HepG2 (cell line): ENCODE measurements around the gene TRAK1. TPM values are rescaled to one million over a fixed set of nuclear protein-coding genes. Genes with fewer than 3 reads are reported as not detected.

Experiments used
- ATAC-seq: fragments of 200-7000 bp; cut with Tn5 transposase; 3 replicates; pipeline ENCODE4 v1.9.1; 2020; ENCODE audit warnings: mild to moderate bottlenecking, moderate library complexity
- BruUV-seq: library from RNA; stranded (reverse); fragments of 400-500 nt; replicated peaks from 2 replicates; lab custom pipeline; 2021; lab: Mats Ljungman, UMichigan
- CTCF ChIA-PET: fragments of 300-600 bp; formaldehyde crosslinking; extraction: SDS; loops from one replicate; lab custom pipeline; 2021; ENCODE audit warnings: low total read pairs, inconsistent platforms, low intra/inter-chr PET ratio; lab: Yijun Ruan, JAX
- POLR2A ChIA-PET: fragments of 350-600 bp; sonication (Branson Sonifier 250); formaldehyde crosslinking; loops from one replicate; lab custom pipeline; 2020; ENCODE audit warnings: antibody characterized with exemption, inconsistent platforms; lab: Yijun Ruan, JAX
- DNase-seq: peaks from one replicate; pipeline ENCODE4 v3.0.0-alpha.2; 2015; ENCODE audit warnings: low spot score
- FAIRE-seq: peaks from 3 replicates; lab custom pipeline; 2011; peaks lifted over from hg19 to GRCh38; lab: Jason Lieb, UNC
- H2AFZ ChIP-seq: one replicate; pipeline ENCODE4 v1.6.1; 2011; ENCODE audit warnings: low read length, inconsistent platforms
- H3K27ac ChIP-seq: fragments of 300-600 bp; 3 replicates; pipeline ENCODE4 v1.8.0; 2011; ENCODE audit warnings: mixed run types, mild to moderate bottlenecking, mixed read lengths, low read length, inconsistent platforms; ENCODE audit not compliant: insufficient read depth; ENCODE audit errors: extremely low read length
- H3K27me3 ChIP-seq, 2 experiments: fragments of 200-600 bp in 1 of 2; 2 replicates in 1 of 2; 3 replicates in 1 of 2; pipeline versions ENCODE4 v1.6.0 to v1.8.0; 2011; ENCODE audit warnings: low read length in 2 of 2, mild to moderate bottlenecking in 2 of 2, moderate library complexity in 2 of 2, inconsistent platforms in 1 of 2; ENCODE audit not compliant: insufficient read depth in 2 of 2, control insufficient read depth in 1 of 2
- H3K36me3 ChIP-seq, 2 experiments: fragments of 200-600 bp in 1 of 2; replicated peaks in 1 of 2; 2 replicates in 1 of 2; 3 replicates in 1 of 2; pipeline versions ENCODE4 v1.5.1 to v1.8.0; 2011; ENCODE audit warnings: low read length in 2 of 2, inconsistent platforms in 1 of 2; ENCODE audit not compliant: insufficient read depth in 2 of 2, control insufficient read depth in 1 of 2
- H3K4me1 ChIP-seq: 2 replicates; pipeline ENCODE4 v1.5.1; 2012; ENCODE audit warnings: low read length, inconsistent platforms; ENCODE audit not compliant: insufficient read depth
- H3K4me2 ChIP-seq: 2 replicates; pipeline ENCODE4 v1.6.0; 2011; ENCODE audit warnings: low read depth, low read length, inconsistent platforms
- H3K4me3 ChIP-seq, 3 experiments: fragments of 200-600 bp in 1 of 3; sonication (generic), shearing (Covaris generic) in 1 of 3; replicated peaks in 1 of 3; 2 replicates each; pipeline ENCODE4 v1.5.1; 2011 to 2016; ENCODE audit warnings: low read length in 3 of 3, inconsistent platforms in 2 of 3, low read depth in 2 of 3, mild to moderate bottlenecking in 2 of 3, control low read depth in 1 of 3, mixed read lengths in 1 of 3; ENCODE audit not compliant: insufficient read depth in 1 of 3
- H3K79me2 ChIP-seq: one replicate; pipeline ENCODE4 v1.6.1; 2011; ENCODE audit warnings: low read length, inconsistent platforms; ENCODE audit not compliant: insufficient read depth
- H3K9ac ChIP-seq: 2 replicates; pipeline ENCODE4 v1.6.0; 2011; ENCODE audit warnings: mild to moderate bottlenecking, low read depth, low read length, inconsistent platforms; ENCODE audit not compliant: insufficient read depth
- H3K9me3 ChIP-seq: 2 replicates; pipeline ENCODE4 v1.5.1; 2012; ENCODE audit warnings: mild to moderate bottlenecking, low read length
- H4K20me1 ChIP-seq: 2 replicates; pipeline ENCODE4 v1.6.0; 2011; ENCODE audit warnings: inconsistent platforms, mild to moderate bottlenecking, low read length, moderate library complexity; ENCODE audit not compliant: insufficient read depth
- CEBPB ChIP-seq: IDR thresholded peaks from 2 replicates; pipeline ENCODE4 v1.6.1; 2011; ENCODE audit warnings: low read depth, low read length, improper control_type of control experiment, borderline replicate concordance
- FOXA3 ChIP-seq: IDR thresholded peaks from 2 replicates; pipeline ENCODE4 v1.6.1; 2016; ENCODE audit warnings: missing genetic modification reagents, missing compliant biosample characterization
- FOXJ3 ChIP-seq: sonication (generic); formaldehyde crosslinking; IDR thresholded peaks from 2 replicates; pipeline ENCODE4 v1.4.0; 2020; ENCODE audit warnings: missing genetic modification reagents, mild to moderate bottlenecking, borderline replicate concordance
- GABPA ChIP-seq, 2 experiments: IDR thresholded peaks; 2 replicates each; pipeline ENCODE4 v1.6.1; 2011 to 2016; ENCODE audit warnings: low read depth in 2 of 2, low read length in 1 of 2, missing biosample characterization in 1 of 2, missing genetic modification characterization in 1 of 2
- GZF1 ChIP-seq: sonication (generic); formaldehyde crosslinking; IDR thresholded peaks from 2 replicates; pipeline ENCODE4 v1.5.1; 2020; ENCODE audit warnings: mild to moderate bottlenecking, missing genetic modification reagents
- JUN ChIP-seq: sonication (generic); formaldehyde crosslinking; IDR thresholded peaks from 2 replicates; pipeline ENCODE4 v1.4.0; 2020; ENCODE audit warnings: mild to moderate bottlenecking, missing genetic modification reagents
- KAT2B ChIP-seq: fragments of 150-350 bp; IDR thresholded peaks from 2 replicates; pipeline ENCODE4 v1.6.1; 2014; ENCODE audit warnings: low read depth, low read length, borderline replicate concordance
- KDM2A ChIP-seq: sonication (generic); formaldehyde crosslinking; IDR thresholded peaks from 2 replicates; pipeline ENCODE4 v1.4.0; 2020; ENCODE audit warnings: low read depth, missing genetic modification reagents, borderline replicate concordance
- NCOA2 ChIP-seq: sonication (generic); formaldehyde crosslinking; IDR thresholded peaks from 2 replicates; pipeline ENCODE4 v1.8.0; 2022; ENCODE audit warnings: inconsistent platforms
- POGZ ChIP-seq: sonication (generic); formaldehyde crosslinking; IDR thresholded peaks from 2 replicates; pipeline ENCODE4 v1.4.0; 2020; ENCODE audit warnings: mild to moderate bottlenecking, missing genetic modification reagents
- PRMT3 ChIP-seq: sonication (generic); formaldehyde crosslinking; IDR thresholded peaks from 2 replicates; pipeline ENCODE4 v1.8.1; 2022; ENCODE audit warnings: low read depth, mild to moderate bottlenecking, moderate library complexity, missing genetic modification reagents, borderline replicate concordance
- THAP7 ChIP-seq: sonication (generic); formaldehyde crosslinking; IDR thresholded peaks from 2 replicates; pipeline ENCODE4 v1.8.1; 2023; ENCODE audit warnings: mild to moderate bottlenecking, missing genetic modification reagents
- ZNF282 ChIP-seq: fragments of 450-650 bp; IDR thresholded peaks from 2 replicates; pipeline ENCODE4 v1.6.1; 2018; ENCODE audit not compliant: partially characterized antibody
- ZNF331 ChIP-seq: sonication (generic); formaldehyde crosslinking; IDR thresholded peaks from 2 replicates; pipeline ENCODE4 v1.4.0; 2020; ENCODE audit warnings: missing genetic modification reagents
- WGBS: methylation state at CpG from one replicate; pipeline ENCODE4 v1.1.6; 2017; ENCODE audit warnings: low lambda C conversion rate; 5-methylcytosine and 5-hydroxymethylcytosine counted together
- in situ Hi-C: cut with HindIII; loops from 2 replicates; pipeline ENCODE4 v1.10.0; 2017; ENCODE audit warnings: low pct_unique_long_range_greater_than_20kb; ENCODE audit not compliant: extremely low pct_ligation_motif_present
- intact Hi-C: fragments of 100-400 bp; cut with micrococcal nuclease; formaldehyde crosslinking; loops from one replicate; pipeline ENCODE4 v1.10.0; 2022; ENCODE audit not compliant: unreplicated experiment
- polyA plus RNA-seq, 8 experiments: library from polyadenylated mRNA; depleted of rRNA in 3 of 8; stranded (reverse) in 7 of 8; unstranded in 1 of 8; fragments of >200 nt; fragmentation: Illumina TruSeq in 4 of 8; extraction: Trizol in 4 of 8; gene quantifications; 2 replicates each; pipeline versions ENCODE4 v1.2.1 to v1.2.3, GENCODE V29; 2011 to 2016; ENCODE audit warnings: low read depth in 4 of 8, missing spikeins in 1 of 8, mixed read lengths in 1 of 8; ENCODE audit not compliant: insufficient read depth in 1 of 8
- total RNA-seq, 5 experiments: library from RNA; depleted of rRNA; stranded (reverse); fragments of >200 nt; fragmentation: Illumina TruSeq; extraction: Trizol; gene quantifications; 2 replicates each; pipeline ENCODE4 v1.2.3, GENCODE V29; 2016; ENCODE audit warnings: low read depth in 1 of 5

Gene TRAK1
- total and polyA plus RNA-seq, 2 of the 13 experiments (the other 11 are each of a cell fraction or from before 2014, with no cell fraction given) = 20.5 to 46.6 TPM

- Histone ChIP-seq H3K4me1 (peaks cover 83% of the 10 kb centered on the region), H3K4me2 (peak overlapping the region; percentile 95), H3K27me3 (no peaks in the 10 kb centered on the region; a peak in 1 of 5 replicates), H3K9ac (0 out of 2 replicates have a peak overlapping the region, but pooled peaks have one; percentile 81), H3K9me3 (no peaks in the 10 kb centered on the region), H3K27ac (peak overlapping the region; percentile 97), H3K4me3 (no peak overlapping the region), H2AFZ (no peak overlapping the region)
- POLR2A ChIA-PET = interaction anchor here (1.2 kb wide), 1 partner anchor 19 kb away, joined by 3 read pairs; no protein-coding TSS in a partner anchor
- CTCF ChIA-PET = no interaction called here
- intact Hi-C loops = loop anchor here (2.0 kb wide), 1 partner anchor 29 kb away; no protein-coding TSS in a partner anchor
- no peak for ATAC-seq
- in situ Hi-C loops = loop anchor here (5.0 kb wide), 1 partner anchor 34 kb away; no protein-coding TSS in a partner anchor
- no peak for FAIRE-seq
- TF ChIP-seq GABPA (IDR thresholded peaks at IDR 0.05; ENCODE audit: low read depth, low read length) (no peak), GABPA (CRISPR knock-in tag; IDR thresholded peaks at IDR 0.05; ENCODE audit: low read depth) (no peak), FOXA3 (no peak), THAP7 (CRISPR knock-in tag) (no peak), KDM2A (CRISPR knock-in tag) (no peak), GZF1 (CRISPR knock-in tag) (no peak), CEBPB (no peak), POGZ (CRISPR knock-in tag) (no peak), PRMT3 (no peak), KAT2B (no peak), ZNF331 (no peak), JUN (no peak), NCOA2 (CRISPR knock-in tag) (no peak), FOXJ3 (CRISPR knock-in tag) (no peak), ZNF282 (no peak)
- TF ChIP-seq, all 625 proteins: peak for 0
- 88% methylated on average over 4 of the region's 4 CpGs for WGBS
- peaks cover 75% of the 10 kb centered on the region for H3K79me2 ChIP-seq
- no peak for DNase-seq
- no peaks in the 10 kb centered on the region for H3K36me3 ChIP-seq
- H4K20me1 ChIP-seq = no peaks in the 10 kb centered on the region
- BruUV-seq = no TSS peak
Measured at GRCh38 chr3:42051384-42052131, 39.6 kb upstream of the TRAK1 start.
